GM19238 (cell line): Measurements from ENCODE around the gene WNT4.

Source experiments
- DNase-seq: peaks from one replicate; pipeline ENCODE4 v3.0.0; 2011; ENCODE audit warnings: low spot score; ENCODE audit not compliant: insufficient read length

Gene WNT4

DNA sequence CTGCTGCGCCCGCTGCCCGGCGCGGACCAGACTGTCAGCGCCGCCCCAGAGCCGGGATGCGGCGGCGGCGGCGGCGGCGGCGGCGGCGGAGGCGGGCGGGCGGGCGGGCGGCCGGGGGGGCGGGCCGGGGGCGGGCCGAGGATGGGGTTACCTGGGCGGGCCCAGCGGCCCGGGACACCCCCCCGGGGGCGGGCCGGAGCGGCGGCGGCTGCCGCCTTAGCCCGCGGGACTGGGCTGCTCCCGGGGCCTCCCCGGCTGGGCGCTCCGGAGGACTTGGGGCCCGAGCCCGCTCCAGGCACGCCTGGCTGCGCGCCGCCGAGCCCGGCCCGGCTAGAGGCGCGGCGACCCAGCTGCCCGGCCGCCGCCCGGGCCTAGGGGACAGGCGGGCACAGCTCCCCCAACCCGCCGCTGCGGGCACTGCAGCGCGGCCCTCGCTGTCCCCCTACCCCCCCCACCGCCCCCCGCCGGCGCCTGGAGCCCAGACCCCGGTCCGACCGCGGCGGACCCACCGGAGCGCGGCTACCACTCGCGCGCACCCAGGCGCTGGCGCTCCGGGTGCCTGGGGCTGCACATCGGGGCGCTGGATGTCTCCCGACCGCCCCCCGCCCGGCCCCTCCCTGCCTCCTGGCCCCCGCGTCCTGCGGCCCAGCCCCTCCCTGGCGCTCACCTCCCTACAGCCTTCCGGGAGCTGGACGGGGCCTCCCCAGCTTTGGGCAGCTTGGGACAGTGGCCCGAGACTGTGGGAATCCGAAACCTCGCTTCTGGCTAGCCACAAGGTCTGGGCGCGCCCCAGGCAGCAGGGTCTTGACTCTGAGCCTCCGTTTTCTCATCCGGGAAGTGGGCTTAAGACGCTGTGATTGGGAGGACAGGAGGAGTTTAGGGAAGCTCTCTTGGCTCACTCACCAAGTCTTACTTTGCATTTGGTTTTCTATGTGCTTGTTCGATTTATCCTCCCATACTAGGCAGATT is at the start of gene WNT4:
Gene WNT4, minus strand, starts transcription at position 33 of the 969 bp plus-strand sequence. CDS start 175 bp downstream, outside the sequence.
- DNase-seq, result peak; percentile 78

DNA sequence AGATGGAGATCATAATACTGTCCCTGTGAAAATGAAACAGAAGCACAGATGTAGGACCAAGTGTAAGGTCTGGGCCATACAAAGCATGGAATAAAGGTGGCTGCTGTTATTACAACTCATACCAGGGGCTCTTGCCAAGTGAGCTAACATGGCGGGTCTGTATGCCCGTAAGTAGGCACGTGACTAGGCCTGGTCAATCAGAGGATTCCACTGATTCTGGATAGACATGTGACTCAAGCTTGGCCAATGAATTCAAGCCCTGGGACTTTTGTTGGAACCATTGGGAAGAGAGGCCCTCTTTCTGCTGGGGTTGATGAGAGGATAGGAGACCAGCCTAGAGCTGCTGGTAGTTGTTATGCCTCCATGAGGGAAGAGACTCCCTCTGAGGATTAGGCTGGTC is 47.8 kb upstream of the WNT4 start:
- DNase-seq, result no peak

DNA sequence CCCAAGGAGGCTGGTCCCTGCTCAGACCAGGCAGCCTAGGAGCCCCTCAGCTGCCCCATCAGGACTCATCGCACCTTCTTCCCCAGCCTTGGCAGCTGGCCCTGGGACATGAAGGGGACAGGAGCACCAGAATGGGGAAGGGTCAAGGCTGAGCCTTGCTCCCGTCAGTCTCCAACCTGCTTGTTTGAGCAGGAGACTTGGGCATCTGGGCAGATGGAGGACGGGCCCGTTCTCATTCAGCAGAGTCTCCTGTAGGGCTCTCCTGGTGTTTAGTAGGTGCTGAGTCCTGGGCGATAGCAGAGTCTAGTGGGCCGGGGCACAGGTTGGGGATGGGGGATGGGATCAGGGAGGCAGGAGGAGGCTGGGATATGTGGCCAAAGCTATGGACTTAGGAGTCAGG is 47.4 kb upstream of the WNT4 start:
- no peak for DNase-seq

DNA sequence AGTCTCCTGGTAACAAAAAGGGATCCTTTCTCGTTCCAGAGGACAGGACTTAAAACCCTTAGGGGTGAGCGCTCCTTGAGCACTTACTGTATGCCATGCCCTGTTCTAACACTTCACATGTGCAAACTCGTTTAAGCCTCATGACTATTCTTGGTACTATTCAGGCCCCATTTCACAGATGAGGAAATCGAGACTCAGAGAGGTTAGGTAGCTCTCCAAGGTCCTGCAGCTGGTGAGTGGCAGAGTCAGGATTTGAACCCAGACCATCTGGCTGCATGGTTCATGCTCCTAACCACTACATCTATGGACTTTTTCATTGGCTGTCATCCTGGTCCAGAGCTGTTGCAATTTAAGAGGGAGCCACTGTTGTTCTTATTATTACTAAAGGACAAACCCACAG is 46.7 kb upstream of the WNT4 start:
- no peak for DNase-seq

DNA sequence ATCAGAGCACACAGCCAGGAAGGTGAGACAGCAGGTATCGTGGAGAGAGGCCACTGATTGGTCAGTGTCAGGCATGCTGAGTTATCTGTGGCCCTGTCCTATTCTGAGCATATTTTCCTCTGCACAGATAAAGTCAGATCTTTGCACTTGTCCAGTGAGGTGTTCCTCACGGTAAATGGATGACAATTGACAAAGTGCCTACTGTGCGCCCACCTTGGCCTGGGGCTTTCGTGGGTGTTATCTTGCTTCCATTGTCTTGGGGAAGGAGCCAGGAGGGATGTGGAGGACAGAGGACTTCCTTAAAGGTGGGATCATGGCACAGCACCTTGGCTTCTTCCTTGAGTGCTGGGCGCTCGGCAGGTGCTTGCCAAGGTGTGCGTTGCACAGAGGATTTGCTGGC is 46.0 kb upstream of the WNT4 start:
- DNase-seq, result no peak

DNA sequence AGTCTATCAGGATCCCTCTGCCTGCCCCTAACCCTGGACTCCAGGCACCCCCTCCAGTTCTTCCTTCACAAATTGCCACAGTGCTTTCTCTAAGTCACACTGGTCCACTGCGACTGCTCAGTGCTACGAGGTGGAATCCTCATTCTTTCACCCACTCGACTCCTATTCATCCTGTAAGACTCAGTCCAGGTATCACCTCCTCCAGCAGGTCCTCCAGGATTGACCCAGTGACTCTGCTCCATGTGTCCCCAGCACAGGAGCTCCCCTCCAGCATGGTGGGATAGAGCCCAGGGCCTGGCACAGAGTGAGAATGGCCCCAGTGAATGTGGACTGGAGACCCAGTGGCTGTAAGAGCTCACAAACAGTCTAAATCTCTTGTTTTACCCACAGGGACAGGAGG is 45.5 kb upstream of the WNT4 start:
- no peak for DNase-seq

DNA sequence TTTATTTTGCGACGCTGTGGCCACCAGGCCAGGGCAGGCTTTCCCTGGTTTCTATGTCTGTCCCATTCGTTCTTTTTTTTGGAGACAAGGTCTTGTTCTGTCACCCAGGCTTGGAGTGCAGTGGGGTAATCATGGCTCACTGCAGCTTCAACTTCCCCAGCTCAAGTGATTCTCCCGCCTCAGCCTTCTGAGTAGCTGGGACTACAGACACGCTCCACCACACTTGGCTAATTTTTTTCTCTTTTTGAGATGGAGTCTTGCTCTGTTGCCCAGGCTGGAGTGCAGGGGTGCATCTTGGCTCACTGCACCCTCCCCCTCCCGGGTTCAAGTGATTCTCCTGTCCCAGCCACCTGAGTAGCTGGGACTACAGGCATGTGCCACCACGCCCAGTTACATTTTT is 43.4 kb upstream of the WNT4 start:
- no peak for DNase-seq

DNA sequence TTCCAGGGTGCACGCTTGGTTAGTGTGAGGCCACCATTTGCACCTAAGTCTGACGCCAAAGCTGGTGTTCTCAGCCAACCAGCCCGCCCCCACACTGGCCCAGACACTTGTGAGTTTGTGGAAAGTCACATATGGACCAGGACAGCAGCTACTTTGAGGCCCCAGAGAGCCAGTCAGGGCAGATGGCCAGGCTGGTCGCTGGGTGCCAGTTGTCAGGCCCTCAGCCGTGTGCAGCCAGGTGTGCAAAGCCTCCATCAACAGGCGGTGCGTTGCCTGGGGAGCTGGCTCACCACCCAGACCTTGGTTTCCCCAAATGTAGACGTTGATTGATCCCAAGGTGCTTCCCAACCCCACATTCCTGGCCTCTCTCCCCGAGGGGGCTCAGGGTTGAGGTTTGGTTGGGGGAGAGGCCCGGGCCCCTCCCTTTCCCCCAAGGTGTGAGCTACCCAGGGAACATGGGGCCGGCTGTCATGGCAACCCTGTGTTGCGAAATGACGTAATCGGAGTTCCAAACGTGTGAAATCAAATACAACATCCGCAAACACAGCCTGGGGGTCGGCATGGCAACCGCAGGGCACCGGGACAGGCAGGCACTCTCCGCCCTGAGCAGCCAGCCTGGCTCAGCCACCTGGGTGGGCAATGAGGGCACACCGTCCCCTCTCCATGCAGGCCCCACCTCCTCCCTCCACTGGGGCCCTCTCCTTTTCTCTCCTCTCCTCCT is 42.2 kb upstream of the WNT4 start:
- DNase-seq, result no peak

DNA sequence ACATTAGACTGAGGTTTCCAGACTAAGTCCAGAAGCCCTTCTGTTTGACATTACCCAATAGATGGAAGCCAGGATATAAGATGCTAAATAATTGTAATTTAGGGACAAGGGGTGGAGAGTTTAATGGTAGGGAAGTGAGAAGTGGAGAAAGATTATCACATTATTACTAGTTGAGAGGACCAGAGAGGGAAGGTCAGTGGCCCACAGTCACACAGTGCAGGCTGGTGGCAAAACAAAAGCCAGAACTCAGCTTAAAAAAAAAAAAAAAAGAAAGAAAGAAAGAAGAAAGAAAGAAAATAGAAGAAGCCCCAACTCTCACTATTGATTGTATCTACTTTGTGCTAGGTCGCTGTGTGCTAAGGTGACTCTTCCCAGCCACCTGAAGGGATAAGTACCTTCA is 41.6 kb upstream of the WNT4 start:
- no peak for DNase-seq

DNA sequence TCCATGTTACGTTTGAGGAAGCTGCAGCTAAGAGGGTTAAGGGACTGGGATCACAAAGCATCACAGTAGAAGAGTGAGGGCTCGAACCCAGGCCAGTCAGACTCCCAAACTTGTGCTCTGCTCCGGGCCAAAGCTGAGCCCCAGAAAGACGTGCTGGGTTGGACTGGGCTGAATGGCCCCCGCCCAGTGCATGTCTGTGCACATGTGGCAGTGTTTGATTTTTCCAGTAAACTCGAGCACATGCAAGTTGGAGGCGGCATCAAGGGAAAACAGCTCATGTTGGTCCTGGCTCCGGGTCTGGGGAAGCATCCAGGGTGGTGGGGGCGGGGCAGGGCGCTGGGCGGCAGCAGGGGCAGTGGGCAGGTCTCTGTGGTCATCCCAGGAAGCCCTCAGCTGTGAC is 39.8 kb upstream of the WNT4 start:
- no peak for DNase-seq

DNA sequence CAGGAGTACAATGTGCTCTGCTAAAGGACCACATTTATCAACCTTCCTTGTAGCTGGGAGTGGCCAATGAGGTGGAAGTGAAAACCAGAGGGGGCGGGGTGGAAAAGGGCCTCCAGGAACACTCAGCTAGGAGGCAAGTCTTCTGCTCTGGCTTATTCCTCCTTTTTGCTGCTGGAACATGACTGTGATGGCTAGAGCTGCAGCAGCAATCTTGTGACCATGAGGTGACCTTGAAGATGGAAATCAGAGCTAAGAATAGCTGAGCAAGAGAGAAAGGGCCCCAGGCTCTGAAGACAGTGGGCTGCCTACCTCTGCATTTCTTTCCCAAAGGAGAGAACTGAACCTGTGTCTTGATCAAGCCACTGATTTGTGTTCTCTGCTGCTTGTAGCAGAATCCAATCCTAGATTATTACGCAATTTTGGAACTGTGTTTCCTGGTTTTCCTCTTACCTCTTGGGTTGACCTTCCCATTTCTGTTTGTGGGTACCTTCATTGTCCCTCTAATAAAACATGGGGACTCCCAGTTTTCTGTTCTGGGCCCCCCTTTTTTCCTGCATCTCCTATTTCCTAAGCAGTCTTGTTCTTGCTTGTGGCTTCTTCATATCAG is 36.4 kb upstream of the WNT4 start:
- no peak for DNase-seq

DNA sequence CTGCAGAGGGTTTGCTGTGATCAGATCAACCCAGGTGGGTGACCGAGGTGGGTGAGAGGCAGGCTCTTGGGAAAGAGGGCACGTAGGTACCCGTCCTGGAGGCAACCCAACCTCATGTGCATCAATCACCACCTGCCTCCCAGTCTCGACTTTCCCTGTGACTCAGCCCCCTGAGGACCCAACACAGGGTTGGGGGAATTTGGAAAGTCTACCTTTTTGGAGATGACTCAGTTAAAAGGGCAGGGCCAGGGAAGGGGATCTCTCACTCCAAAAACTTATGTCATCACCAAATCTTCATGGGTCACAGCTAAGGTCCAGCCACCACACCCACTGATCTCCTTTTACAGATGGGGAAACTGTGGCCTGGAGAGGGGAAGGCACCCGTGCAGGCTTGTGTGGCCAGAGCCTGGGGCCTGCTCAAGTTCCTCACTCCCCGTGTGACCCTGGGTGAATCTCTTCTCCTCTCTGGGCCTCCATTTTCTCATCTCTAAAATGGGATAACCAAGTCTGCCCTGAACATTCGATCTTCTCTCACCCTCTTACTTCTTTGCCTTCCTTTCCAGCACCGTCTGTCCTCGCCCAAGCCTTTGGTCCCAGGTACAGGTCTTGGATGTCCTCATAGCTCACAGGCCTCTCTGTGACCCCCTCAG is 34.6 kb upstream of the WNT4 start:
- no peak for DNase-seq

DNA sequence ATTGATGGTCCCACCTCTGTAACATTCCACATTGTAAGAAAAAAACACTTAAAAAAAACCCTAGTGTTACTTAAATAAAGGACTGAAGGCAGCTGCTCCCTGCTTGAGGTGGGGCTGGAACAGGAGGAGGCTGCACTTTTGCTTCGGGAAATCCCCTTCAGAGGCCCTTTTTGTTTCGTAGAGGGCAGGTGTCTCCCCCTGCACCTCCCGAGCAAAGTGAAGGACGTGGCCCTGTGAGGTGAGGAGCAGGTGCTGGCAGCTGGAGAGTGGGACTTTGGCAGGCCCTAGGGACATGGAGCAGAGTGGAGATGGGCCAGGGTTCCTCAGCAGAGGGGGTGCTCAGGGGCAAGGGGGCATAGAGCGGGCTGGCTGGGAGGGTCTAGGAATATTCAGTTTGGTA is 33.4 kb upstream of the WNT4 start:
- peak; percentile 76 for DNase-seq

DNA sequence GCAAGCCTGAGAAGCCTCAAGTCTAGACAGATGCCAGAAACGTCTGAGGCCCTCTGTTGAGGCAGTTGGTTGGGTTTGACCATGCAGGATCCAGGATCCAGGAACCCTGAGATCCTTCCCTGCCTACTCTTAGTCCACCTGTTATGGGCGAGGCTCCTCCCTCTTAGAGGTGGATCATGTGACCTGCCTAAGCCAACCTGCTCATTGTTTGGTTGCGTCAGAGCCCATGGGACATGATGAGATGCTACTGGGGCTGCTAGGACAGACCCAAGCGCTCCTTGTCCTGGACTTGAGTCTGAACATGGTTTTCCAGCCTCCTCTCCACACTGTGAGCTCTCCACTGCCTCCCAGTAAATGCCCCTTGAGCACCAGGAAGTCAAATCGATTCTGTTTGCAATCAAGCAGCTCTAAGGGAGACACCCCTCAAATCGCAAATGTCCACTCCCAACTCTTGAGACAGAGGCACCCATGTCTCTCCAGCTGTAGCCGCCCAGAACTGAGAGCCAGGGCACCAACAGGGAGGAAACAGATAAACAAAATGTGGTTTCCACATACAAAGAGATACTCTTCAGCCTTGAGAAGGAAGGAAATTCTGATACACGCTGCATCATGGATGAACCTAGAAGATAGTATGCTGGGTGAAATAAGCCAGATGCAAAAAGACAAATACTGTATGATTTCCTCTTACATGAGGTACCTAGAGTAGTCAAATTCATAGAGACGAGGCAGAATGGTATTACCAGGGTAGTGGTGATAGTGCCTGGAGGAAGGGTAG is 31.7 kb upstream of the WNT4 start:
- DNase-seq, result no peak

DNA sequence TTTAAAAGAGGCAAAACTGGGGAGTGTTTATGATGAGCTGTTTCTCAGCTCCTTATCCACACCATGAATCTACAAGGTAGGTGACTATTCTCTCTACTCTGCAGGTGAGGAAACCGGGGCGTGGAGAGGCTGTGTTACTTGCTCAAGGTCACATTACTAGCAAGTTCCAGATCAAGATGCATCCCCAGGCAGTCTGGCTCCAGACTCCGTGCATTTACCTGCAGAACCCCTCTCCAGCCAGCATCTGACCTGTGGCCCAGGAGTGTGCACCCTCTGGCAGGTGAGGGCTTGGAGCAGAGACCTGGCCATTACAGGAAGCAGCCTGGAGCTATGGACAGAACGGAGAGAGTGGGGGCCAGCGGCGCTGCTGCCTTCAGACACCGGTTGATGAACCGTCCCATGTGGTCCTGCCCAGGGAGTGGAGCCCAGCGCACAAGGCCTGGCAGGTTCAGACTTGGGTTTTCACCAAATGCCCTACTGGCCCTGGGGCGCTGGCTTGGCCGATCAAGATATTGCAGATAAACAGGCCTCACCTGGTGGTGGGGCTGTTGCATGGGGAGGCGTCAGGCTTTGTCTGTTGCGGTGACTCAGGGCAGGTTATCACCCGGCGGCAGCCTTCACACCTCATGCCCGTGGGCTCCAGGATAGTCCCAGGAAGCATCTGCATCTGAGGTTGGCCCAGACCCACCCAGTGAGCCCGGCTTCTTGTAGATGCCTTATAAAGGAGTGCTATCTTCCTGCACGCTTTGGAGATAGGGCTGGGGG is 29.2 kb upstream of the WNT4 start:
- no peak for DNase-seq

DNA sequence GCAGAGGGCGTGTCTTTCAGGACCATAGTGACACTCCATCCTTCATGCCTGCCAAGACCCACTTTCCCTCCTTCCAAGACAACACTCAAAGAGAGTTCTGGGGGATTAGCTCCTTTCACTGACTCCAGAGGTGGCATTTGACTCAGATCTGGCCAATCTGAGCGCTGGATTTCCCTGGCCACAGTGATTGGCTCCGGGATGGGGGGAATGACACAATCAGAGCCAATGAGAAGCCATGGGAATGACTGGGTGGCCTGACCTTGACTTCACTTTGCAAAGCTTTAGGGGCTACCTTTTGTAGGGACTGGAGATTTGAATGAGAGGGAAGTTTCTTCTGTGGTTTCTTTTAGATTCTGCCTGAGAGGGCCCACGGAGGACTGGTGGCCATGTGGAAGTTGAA is 26.9 kb upstream of the WNT4 start:
- no peak for DNase-seq

DNA sequence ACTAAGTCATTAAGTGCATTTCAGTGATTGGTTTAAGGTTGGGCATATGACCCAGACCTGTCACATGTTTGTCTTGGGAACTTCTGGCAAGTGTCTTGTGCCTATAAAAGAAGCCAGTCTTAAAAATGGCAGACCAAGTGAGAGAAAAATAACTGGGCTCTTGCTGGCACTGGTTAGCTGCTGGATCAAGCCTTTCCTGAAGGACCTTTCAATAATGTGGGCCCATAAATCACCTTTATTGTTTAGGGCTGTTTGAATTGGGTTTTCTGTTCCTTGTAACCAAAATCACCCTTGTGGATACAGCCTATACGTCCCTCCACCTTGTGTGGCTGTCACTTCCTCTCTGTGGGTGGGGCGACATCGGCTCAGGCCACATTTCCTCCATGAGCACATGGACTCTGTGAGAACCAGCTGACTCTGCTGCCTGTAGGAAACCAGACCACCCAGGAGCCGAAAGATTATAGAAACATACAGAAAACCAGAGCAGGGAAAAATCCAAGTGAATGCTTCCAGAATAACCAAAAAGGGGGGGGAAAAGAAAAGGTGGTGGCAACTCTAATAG is 25.6 kb upstream of the WNT4 start:
- DNase-seq, result no peak

DNA sequence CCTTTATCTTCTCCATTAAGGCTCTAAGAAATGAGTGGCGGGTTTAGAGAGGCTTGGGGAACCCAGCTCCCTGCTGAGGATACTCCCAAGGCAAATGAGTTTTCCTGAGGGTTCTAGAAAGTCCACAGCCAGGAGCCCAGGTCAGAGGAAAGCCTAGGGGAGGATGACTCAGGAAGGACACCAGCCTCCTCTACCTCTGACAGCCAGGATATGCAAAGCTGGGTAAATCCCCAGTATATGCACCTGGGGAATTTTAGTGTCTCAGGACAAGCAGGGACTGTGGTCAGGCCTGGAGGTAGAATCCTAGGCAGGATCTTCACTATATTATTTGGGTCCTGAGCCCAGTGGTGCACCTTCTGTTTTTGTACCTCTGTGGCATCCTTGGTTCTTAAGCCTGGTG is 23.5 kb upstream of the WNT4 start:
- DNase-seq, result no peak

DNA sequence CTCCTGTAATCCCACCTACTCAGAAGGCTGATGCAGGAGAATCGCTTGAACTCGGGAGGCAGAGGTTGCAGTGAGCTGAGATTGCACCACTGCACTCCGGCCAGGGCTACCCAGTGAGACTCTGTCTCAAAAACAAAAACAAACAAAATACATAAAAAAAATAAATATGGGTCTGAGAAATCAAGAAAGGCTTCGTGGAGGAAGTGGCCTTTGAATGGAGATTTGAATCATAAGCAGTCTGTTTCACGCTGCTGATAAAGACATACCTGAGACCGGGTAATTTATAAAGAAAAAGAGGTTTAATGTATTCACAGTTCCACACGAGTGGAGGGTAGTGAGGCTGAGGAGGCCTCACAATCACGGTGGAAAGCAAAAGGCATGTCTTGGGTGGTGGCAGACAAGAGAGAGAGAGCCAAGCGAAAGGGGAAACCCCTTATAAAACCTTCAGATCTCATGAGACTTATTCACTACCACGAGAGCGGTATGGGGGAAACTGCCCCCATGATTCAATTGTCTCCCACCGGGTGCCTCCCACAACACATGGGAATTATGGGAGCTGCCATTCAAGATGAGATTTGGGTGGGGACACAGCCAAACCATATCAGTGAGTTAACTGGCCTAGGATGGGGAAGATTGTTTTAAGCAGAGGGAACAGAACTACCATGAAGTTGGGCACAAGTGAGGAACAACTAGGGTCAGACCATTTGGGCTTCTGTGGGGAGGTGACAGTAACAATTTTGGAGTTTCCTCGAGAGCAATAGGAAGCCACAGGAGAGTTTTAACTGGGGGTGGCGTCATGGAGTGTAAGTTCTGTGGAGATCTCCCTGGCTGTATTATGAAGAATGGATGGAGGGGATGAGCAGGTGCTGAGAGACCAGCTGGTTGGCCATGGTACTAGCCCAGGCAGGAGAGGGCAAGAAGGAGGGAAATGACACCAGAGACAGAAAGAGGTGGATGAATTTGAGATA is 22.2 kb upstream of the WNT4 start:
- DNase-seq, result no peak
